Measurements from ENCODE around the gene CHST11.

- TF ChIP-seq CTCF (IDR thresholded peaks at IDR 0.05 in 2 of 3, conservative IDR thresholded peaks at IDR 0.05 in 1 of 3; ENCODE audit: control insufficient read depth in 2 of 3, extremely low read depth in 1 of 3, insufficient read depth in 1 of 3, low read depth in 3 of 3, low read length in 3 of 3) (no peak), EZH2 (IDR thresholded peaks at IDR 0.05; ENCODE audit: borderline replicate concordance, control insufficient read depth, low read depth, low read length) (no peak), JUNB (IDR thresholded peaks at IDR 0.05) (no peak), KLF5 (IDR thresholded peaks at IDR 0.05; ENCODE audit: partially characterized antibody) (no peak), EP300 (IDR thresholded peaks at IDR 0.05; ENCODE audit: borderline replicate concordance in 1 of 2, control insufficient read depth in 1 of 2, low read depth in 2 of 2, low read length in 2 of 2) (no peak), PAX5 (IDR thresholded peaks at IDR 0.05; ENCODE audit: borderline replicate concordance, low read depth, low read length) (no peak)
These were observed 35.9 kb upstream of the CHST11 start for GRCh38 chr12:104420868-104421267.
